ENCODE results near the gene EFS. TPM values are rescaled to one million over a fixed set of nuclear protein-coding genes. Genes with fewer than 3 reads are reported as not detected.
A peak's percentile ranks its signal among the peaks of the same experiment; 100 is the strongest.

Gene EFS
- total RNA-seq, 2 donors from 2014 or later, result 69.9 to 96.4 TPM

- no peak overlapping the region for H3K27ac ChIP-seq (ENCODE audit: low read depth, low read length)
- Mint-ChIP-seq H3K36me3 (ENCODE audit: low read depth) (peaks cover 21% of the 10 kb centered on the region), H3K4me3 (no peak overlapping the region), H3K9me3 (peaks cover 1% of the 10 kb centered on the region), H3K4me1 (peaks cover 23% of the 10 kb centered on the region), H3K27ac (no peak overlapping the region), H3K27me3 (ENCODE audit: insufficient read depth) (peaks cover 23% of the 10 kb centered on the region)
- H3K27me3 ChIP-seq (ENCODE audit: control insufficient read depth, insufficient read depth, low read length, poor library complexity, severe bottlenecking), result peaks cover 8% of the 10 kb centered on the region
- H3K4me1 ChIP-seq (ENCODE audit: control insufficient read depth, insufficient read depth, low read length), result peaks cover 19% of the 10 kb centered on the region
- H3K4me3 ChIP-seq (ENCODE audit: low read length), result no peak overlapping the region
- H3K9ac ChIP-seq (ENCODE audit: extremely low read depth, low read length, poor library complexity, severe bottlenecking), result no peak overlapping the region
- DNase-seq, result peak; percentile 31
- TF ChIP-seq CTCF (conservative IDR thresholded peaks at IDR 0.05), result no peak
- no peaks in the 10 kb centered on the region for H3K36me3 ChIP-seq (ENCODE audit: control insufficient read depth, insufficient read depth, low read length)
- 93 to 97% methylated on average over 5 to 19 of the region's 19 CpGs for WGBS, 2 experiments (ENCODE audit: insufficient coverage in 1 of 2, insufficient read length in 1 of 2)
- peaks cover 6% of the 10 kb centered on the region for H3K9me3 ChIP-seq (ENCODE audit: control insufficient read depth, low read length)
Observed at GRCh38 chr14:23347406-23348296, 17.3 kb downstream of the EFS start.

DNA sequence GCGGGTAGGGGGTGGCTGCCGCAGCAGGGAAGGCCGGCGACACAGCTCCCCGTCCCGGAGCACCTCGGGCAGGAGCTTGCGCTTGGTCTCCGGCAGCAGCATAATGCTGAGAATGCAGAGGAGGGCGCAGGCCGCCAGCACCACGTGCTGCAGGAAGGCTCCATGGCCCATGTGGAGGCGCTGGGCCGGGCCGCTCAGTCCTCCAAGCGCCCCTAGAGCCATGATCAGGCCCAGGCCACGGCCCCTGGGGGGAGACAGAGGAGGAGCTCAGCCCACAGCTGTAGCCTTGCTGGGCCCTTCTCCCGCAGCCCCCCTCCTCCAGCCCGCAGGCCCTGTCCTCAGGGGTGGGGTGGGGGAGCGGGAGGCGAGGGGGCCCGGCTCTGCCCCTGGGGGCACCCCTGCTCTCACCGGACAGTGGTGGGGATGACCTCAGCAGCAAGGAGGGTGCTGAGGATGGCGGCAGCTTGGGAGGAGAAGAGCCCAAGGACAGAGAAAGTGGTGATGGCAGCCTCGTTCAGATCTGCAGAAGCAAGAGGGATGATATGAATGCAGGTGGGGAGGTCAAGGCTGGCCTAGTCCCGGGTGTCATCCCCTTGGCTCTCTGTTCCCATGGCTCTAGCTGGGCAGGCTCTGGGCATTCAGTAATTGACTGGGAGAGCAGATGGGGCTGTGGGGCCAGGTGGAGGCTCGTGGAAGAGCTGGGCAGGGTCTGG is 18.1 kb downstream of the EFS start:
- H3K27me3 ChIP-seq (ENCODE audit: control insufficient read depth, insufficient read depth, low read length, poor library complexity, severe bottlenecking), result peaks cover 8% of the 10 kb centered on the region
- no peak overlapping the region for H3K27ac ChIP-seq (ENCODE audit: low read depth, low read length)
- no peak overlapping the region for H3K9ac ChIP-seq (ENCODE audit: extremely low read depth, low read length, poor library complexity, severe bottlenecking)
- peaks cover 12% of the 10 kb centered on the region for H3K9me3 ChIP-seq (ENCODE audit: control insufficient read depth, low read length)
- 89 to 95% methylated on average over 10 to 27 of the region's 27 CpGs for WGBS, 2 experiments (ENCODE audit: insufficient coverage in 1 of 2, insufficient read length in 1 of 2)
- Mint-ChIP-seq H3K27ac (no peak overlapping the region), H3K4me3 (peak overlapping the region; percentile 10), H3K27me3 (ENCODE audit: insufficient read depth) (peaks cover 25% of the 10 kb centered on the region), H3K4me1 (peaks cover 23% of the 10 kb centered on the region), H3K36me3 (ENCODE audit: low read depth) (peaks cover 21% of the 10 kb centered on the region), H3K9me3 (peaks cover 9% of the 10 kb centered on the region)
- no peak overlapping the region for H3K4me3 ChIP-seq (ENCODE audit: low read length)
- peaks cover 19% of the 10 kb centered on the region for H3K4me1 ChIP-seq (ENCODE audit: control insufficient read depth, insufficient read depth, low read length)
- no peaks in the 10 kb centered on the region for H3K36me3 ChIP-seq (ENCODE audit: control insufficient read depth, insufficient read depth, low read length)
- peak; percentile 62 for DNase-seq
- TF ChIP-seq CTCF (conservative IDR thresholded peaks at IDR 0.05), result no peak

DNA sequence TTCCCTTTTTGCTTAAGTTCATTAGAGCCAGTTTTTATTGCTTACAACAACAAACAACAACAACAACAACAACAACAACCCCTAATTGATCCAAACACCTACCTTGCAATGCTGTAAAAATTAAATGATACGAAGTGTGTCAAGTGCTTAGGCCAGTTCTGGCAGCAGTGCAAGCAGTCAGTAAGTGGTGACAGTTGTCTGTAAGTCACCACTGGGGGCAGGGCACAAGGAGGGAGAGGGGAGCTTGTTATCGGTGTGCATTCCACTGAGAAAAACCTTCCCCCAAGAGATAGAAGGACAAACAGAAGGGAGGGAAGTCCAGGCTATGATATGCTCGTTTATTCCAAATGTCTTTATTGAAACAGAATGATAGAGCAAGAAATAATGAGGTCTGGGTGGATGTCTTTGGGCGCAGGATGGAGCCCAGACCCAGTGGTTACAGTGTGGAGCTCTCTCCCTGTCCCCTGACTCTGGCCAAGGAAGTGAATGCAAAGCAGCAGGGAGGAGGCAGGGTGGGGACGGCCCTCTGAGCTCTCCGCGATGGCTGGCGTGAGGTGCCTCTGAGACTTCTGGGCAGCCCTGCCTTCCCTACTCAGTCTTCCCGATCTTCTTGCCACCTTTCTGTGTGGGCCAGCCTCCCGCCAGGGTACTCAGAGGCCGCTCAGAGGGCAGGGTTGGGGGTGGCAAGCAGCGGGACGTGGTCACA is 18.8 kb downstream of the EFS start:
- Histone ChIP-seq H3K4me1 (ENCODE audit: control insufficient read depth, insufficient read depth, low read length) (peaks cover 19% of the 10 kb centered on the region), H3K27ac (ENCODE audit: low read depth, low read length) (no peak overlapping the region), H3K27me3 (ENCODE audit: control insufficient read depth, insufficient read depth, low read length, poor library complexity, severe bottlenecking) (peaks cover 4% of the 10 kb centered on the region), H3K9ac (ENCODE audit: extremely low read depth, low read length, poor library complexity, severe bottlenecking) (no peak overlapping the region), H3K9me3 (ENCODE audit: control insufficient read depth, low read length) (peaks cover 19% of the 10 kb centered on the region), H3K4me3 (ENCODE audit: low read length) (peak overlapping the region; percentile 61), H3K36me3 (ENCODE audit: control insufficient read depth, insufficient read depth, low read length) (no peaks in the 10 kb centered on the region)
- H3K4me3 Mint-ChIP-seq, result peak overlapping the region; percentile 10
- DNase-seq, result peak; percentile 75
- WGBS, 2 experiments (ENCODE audit: insufficient coverage in 1 of 2, insufficient read length in 1 of 2), result 70 to 72% methylated on average over 9 to 13 of the region's 13 CpGs
- peaks cover 14% of the 10 kb centered on the region for H3K9me3 Mint-ChIP-seq
- peak overlapping the region; percentile 34 for H3K27ac Mint-ChIP-seq
- TF ChIP-seq CTCF (conservative IDR thresholded peaks at IDR 0.05), result peak; percentile 58
- H3K27me3 Mint-ChIP-seq (ENCODE audit: insufficient read depth), result peaks cover 17% of the 10 kb centered on the region
- peaks cover 23% of the 10 kb centered on the region for H3K4me1 Mint-ChIP-seq
- H3K36me3 Mint-ChIP-seq (ENCODE audit: low read depth), result peaks cover 19% of the 10 kb centered on the region
